HG02970 (cell line): ENCODE data around the gene CCDC107.
A peak's percentile ranks its signal among the peaks of the same experiment; 100 is the strongest.
"Not testable (repeated sequence)": the region's sequence is repeated elsewhere in the genome, so short reads cannot be mapped to it uniquely, and the experiment has no call there.

Source experiments
- ATAC-seq: cut with Tn5 transposase; IDR thresholded peaks from one replicate; pipeline ENCODE4 v1.9.1; 2021; ENCODE audit warnings: mild to moderate bottlenecking, moderate library complexity, moderate number of reproducible peaks; ENCODE audit not compliant: unreplicated experiment, low FRiP score

CCDC107 gene

GRCh38 chr9:35636877-35637246 lies 21.2 kb upstream of the CCDC107 start:
- ATAC-seq = not testable (repeated sequence)

GRCh38 chr9:35637427-35637955 lies 20.6 kb upstream of the CCDC107 start:
- ATAC-seq = not testable (repeated sequence)

- not testable (repeated sequence) for ATAC-seq
These were observed 19.3 kb upstream of the CCDC107 start for GRCh38 chr9:35638751-35639150.

- not testable (repeated sequence) for ATAC-seq
These were observed 18.9 kb upstream of the CCDC107 start for GRCh38 chr9:35639225-35639624.

- ATAC-seq = no peak
These were observed 18.5 kb upstream of the CCDC107 start for GRCh38 chr9:35639631-35640030.

- not testable (repeated sequence) for ATAC-seq
These were observed 17.7 kb upstream of the CCDC107 start for GRCh38 chr9:35640431-35640830.

GRCh38 chr9:35641478-35641877 lies 16.6 kb upstream of the CCDC107 start:
- not testable (repeated sequence) for ATAC-seq

GRCh38 chr9:35643046-35643445 lies 15.0 kb upstream of the CCDC107 start:
- ATAC-seq = no peak

- not testable (repeated sequence) for ATAC-seq
These were observed 12.4 kb upstream of the CCDC107 start for GRCh38 chr9:35645736-35646135.

- no peak for ATAC-seq
These were observed 11.9 kb upstream of the CCDC107 start for GRCh38 chr9:35646153-35646532.

GRCh38 chr9:35646533-35647265 lies 11.4 kb upstream of the CCDC107 start:
- ATAC-seq = peak; percentile 90

GRCh38 chr9:35649431-35650340 lies 8.4 kb upstream of the CCDC107 start:
- ATAC-seq = no peak

- ATAC-seq = no peak
These were observed 7.5 kb upstream of the CCDC107 start, which contains the start of gene SIT1 for GRCh38 chr9:35650341-35651158. TSS of gene SIT1 (minus strand) at chr9:35650931. CDS start at chr9:35650853, 78 bp downstream.

- no peak for ATAC-seq
These were observed 5.9 kb upstream of the CCDC107 start for GRCh38 chr9:35651956-35652828.

GRCh38 chr9:35652829-35653209 lies 5.3 kb upstream of the CCDC107 start:
- ATAC-seq = no peak

- no peak for ATAC-seq
These were observed 4.5 kb upstream of the CCDC107 start for GRCh38 chr9:35653611-35654010.

- no peak for ATAC-seq
These were observed 1.7 kb upstream of the CCDC107 start for GRCh38 chr9:35656348-35656747.

GRCh38 chr9:35656831-35657545 lies 1.1 kb upstream of the CCDC107 start:
- no peak for ATAC-seq
